SK-N-MC (cell line): ENCODE data around the gene VPS11.

ENCODE experiments used
- DNase-seq: peaks from one replicate; pipeline ENCODE4 v3.0.0-alpha.2; 2011; ENCODE audit warnings: low read depth, low spot score
- H3K27ac ChIP-seq: fragments of 200-600 bp; sonication (generic); 2 replicates; pipeline ENCODE4 v1.5.1; 2016; ENCODE audit warnings: mixed run types
- H3K36me3 ChIP-seq: fragments of 200-600 bp; sonication (generic); 2 replicates; pipeline ENCODE4 v1.6.1; 2017; ENCODE audit warnings: antibody characterized with exemption, low read length, mixed read lengths; ENCODE audit not compliant: insufficient read depth
- H3K4me3 ChIP-seq: fragments of 200-600 bp; sonication (generic); 2 replicates; pipeline ENCODE4 v1.5.1; 2016
- H3K9ac ChIP-seq: fragments of 200-600 bp; sonication (generic); 2 replicates; pipeline ENCODE4 v1.8.0; 2017; ENCODE audit warnings: mixed run types, mixed read lengths; ENCODE audit not compliant: insufficient read length
- H3K9me3 ChIP-seq: fragments of 200-600 bp; sonication (generic); 2 replicates; pipeline ENCODE4 v1.6.1; 2017; ENCODE audit warnings: low read depth, mild to moderate bottlenecking, antibody characterized with exemption, low read length, moderate library complexity, mixed read lengths
- EZH2 ChIP-seq: fragments of 200-600 bp; sonication (generic); IDR thresholded peaks from one replicate; pipeline ENCODE4 v1.6.1; 2017; ENCODE audit warnings: antibody characterized with exemption
- FOXP2 ChIP-seq: optimal IDR thresholded peaks from 2 replicates; pipeline ENCODE3; 2011; ENCODE audit warnings: mild to moderate bottlenecking, moderate library complexity; ENCODE audit not compliant: insufficient read depth; ENCODE audit errors: extremely low read length, control extremely low read depth
- POLR2AphosphoS5 ChIP-seq: IDR thresholded peaks from 2 replicates; pipeline ENCODE4 v1.6.1; 2012; ENCODE audit warnings: mild to moderate bottlenecking, low read depth, low read length, borderline replicate concordance

VPS11 gene

DNA sequence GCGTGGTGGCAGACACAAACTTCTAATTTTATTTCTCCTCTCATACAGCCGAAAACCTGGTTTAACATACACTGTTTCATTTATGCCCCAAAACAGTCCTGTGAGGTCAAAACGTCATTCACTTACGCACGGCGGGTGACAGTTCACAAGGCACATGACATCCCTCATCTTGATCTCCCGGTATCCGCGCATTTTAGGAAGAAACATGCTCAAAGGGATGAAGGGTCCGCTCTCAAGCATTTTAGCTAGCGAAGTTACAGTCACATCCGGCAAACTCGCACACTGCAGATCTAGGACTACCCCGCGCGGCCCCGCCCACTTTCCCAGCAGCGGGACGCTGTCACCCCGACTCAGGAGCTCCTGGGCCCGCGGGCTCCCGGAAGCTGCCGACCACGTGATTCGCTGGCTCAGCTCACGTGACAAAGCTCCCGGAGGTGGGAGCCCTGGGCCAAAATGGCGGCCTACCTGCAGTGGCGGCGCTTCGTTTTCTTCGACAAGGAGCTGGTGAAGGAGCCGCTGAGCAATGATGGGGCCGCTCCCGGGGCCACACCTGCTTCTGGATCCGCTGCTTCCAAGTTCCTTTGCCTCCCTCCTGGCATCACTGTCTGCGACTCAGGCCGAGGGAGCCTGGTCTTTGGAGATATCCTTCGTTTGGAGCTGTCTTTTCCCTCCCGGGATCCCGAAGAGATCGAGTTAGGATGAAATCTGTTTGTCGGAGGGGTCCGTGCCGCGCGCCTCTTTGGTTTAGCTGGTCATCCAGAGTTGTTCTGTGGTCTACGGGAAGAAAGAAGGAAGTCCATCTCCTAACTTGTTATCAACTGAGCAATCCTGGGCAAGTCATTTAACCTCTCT is at the start of gene VPS11:
Gene VPS11 (plus strand): TSS at position 448 of the 852 bp plus-strand sequence. CDS start 6 bp downstream, at position 454.
- peak; percentile 50 for DNase-seq
- peak within 1 kb of the TSS; percentile 96 for H3K4me3 ChIP-seq
- H3K9me3 ChIP-seq, result no peaks in the 10 kb centered on the region
- peaks cover 17% of the 10 kb centered on the region; the same call in 1 of the 2 replicates for H3K36me3 ChIP-seq
- H3K27ac ChIP-seq, result peak within 1 kb of the TSS; percentile 59; the same call in 1 of the 2 replicates
- TF ChIP-seq EZH2 (no peak), FOXP2 (peak; percentile 32), POLR2AphosphoS5 (peak; percentile 77)
- H3K9ac ChIP-seq, result peak within 1 kb of the TSS; percentile 95

DNA sequence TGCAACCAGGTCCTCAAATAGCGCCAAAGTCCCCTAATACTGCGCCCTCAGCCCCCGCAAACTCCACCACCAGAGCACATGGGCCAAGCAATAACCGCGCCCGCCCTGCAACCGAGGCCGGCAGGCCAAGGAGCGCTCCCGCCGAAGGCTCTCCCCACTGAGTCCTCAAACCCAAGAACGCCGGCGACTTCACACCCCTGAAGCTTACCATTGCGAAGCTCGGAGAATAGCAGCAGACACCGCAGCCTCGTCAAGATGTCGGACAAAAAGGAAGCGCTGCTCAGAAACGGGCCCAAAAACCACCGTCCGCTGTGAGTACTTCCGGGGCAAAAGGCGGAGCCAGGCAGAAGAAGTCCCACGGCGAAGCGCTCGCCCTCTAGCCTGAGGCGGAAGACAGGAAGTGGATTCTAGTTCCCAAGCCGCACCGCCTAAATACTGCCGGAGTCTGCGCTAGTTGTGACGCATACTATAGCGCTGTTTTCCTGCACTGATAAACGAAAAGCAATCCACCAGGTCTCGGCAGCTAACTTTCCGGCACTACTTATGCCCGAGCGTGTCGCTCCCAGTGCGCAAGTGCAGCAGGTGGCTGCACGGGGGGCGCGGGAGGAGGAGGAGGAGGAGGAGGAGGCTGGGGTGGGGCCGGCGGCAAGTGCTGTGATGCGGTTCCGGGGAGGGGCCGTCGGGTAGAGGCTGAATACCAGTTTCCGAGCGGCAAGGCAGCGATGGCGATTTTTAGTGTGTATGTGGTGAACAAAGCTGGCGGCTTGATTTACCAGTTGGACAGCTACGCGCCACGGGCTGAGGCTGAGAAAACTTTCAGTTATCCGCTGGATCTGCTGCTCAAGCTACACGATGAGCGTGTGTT is 49.3 kb upstream of the VPS11 start, which contains the start of the genes RPS25 and TRAPPC4:
Gene RPS25 (minus strand): TSS at position 270 of the 865 bp plus-strand sequence. CDS start 59 bp downstream, at position 211.
Gene TRAPPC4 (plus strand): TSS at position 693 of the 865 bp plus-strand sequence. CDS start 30 bp downstream, at position 723.
- peak within 1 kb of the TSS; percentile 100 for H3K4me3 ChIP-seq
- peak within 1 kb of the TSS; percentile 100 for H3K9ac ChIP-seq
- peak within 1 kb of the TSS; percentile 93 for H3K27ac ChIP-seq
- TF ChIP-seq EZH2, result no peak
- TF ChIP-seq FOXP2, result peak; percentile 85
- TF ChIP-seq POLR2AphosphoS5, result peak; percentile 86
- DNase-seq, result peak; percentile 86
- peaks cover 66% of the 10 kb centered on the region for H3K36me3 ChIP-seq
- no peaks in the 10 kb centered on the region for H3K9me3 ChIP-seq

DNA sequence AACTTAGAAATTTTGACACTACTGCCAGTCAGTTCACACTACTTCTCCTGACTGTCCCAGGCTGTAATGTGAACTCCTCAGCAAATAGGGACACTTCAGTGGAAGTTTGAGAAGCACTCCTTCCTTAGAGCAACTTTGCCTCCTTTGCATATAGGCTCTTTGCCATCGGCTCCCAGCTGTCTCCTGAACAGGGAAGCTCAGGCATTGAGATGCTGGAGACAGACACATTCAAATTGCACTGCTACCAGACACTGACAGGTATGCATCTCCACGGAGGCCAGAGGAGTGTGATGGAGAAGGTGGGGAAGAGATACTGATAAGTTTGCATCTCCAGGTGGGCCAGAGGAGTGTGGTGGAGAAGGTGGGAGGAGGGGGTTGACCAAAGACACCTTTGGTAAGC is 47.6 kb upstream of the VPS11 start:
- H3K9me3 ChIP-seq, result no peaks in the 10 kb centered on the region
- H3K36me3 ChIP-seq, result peaks cover 67% of the 10 kb centered on the region
- H3K9ac ChIP-seq, result peak overlapping the region; percentile 100
- no peak for TF ChIP-seq EZH2
- no peak for TF ChIP-seq FOXP2
- TF ChIP-seq POLR2AphosphoS5, result no peak
- H3K4me3 ChIP-seq, result peak overlapping the region; percentile 100
- H3K27ac ChIP-seq, result no peak overlapping the region
- no peak for DNase-seq

DNA sequence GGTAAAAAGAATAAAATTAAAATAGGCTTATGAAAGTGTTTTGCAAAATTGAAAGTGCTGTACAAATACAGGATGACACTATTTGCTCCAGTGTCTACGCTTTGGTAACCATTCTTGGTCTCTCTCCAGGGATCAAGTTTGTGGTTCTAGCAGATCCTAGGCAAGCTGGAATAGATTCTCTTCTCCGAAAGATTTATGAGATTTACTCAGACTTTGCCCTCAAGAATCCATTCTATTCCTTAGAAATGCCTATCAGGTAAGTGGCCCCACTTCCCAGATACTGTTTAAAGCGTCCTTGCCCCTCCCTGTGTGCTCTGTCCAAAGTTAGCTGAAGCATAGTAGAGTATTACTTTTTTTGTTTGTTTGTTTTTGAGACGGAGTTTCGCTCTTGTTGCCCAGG is 46.0 kb upstream of the VPS11 start:
- Histone ChIP-seq H3K9ac (no peak overlapping the region), H3K27ac (no peak overlapping the region), H3K4me3 (no peak overlapping the region), H3K36me3 (peaks cover 60% of the 10 kb centered on the region), H3K9me3 (no peaks in the 10 kb centered on the region)
- TF ChIP-seq POLR2AphosphoS5 (no peak), EZH2 (no peak), FOXP2 (no peak)
- DNase-seq, result no peak

DNA sequence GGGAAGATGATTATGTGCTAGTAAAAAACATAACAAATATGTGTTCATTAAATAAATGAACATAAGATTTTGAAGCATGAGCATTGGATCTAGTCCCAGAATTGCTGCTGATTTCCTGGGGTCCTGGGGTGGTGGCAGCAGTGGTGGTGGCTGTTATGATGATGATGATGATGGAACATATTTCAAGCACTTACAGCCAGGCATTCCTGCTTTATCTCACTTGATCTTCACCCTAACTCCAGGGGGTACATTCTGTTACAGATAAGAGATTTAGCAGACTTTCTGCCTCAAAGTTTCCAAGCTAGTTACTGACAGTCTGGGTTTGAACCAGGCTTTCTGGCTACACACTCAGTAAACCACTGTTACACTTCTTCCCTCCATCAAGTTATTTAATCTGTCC is 43.9 kb upstream of the VPS11 start:
- Histone ChIP-seq H3K36me3 (peaks cover 48% of the 10 kb centered on the region), H3K4me3 (no peak overlapping the region), H3K9me3 (no peaks in the 10 kb centered on the region), H3K9ac (no peak overlapping the region), H3K27ac (peak overlapping the region; percentile 53)
- no peak for DNase-seq
- no peak for TF ChIP-seq EZH2
- no peak for TF ChIP-seq POLR2AphosphoS5
- TF ChIP-seq FOXP2, result no peak

DNA sequence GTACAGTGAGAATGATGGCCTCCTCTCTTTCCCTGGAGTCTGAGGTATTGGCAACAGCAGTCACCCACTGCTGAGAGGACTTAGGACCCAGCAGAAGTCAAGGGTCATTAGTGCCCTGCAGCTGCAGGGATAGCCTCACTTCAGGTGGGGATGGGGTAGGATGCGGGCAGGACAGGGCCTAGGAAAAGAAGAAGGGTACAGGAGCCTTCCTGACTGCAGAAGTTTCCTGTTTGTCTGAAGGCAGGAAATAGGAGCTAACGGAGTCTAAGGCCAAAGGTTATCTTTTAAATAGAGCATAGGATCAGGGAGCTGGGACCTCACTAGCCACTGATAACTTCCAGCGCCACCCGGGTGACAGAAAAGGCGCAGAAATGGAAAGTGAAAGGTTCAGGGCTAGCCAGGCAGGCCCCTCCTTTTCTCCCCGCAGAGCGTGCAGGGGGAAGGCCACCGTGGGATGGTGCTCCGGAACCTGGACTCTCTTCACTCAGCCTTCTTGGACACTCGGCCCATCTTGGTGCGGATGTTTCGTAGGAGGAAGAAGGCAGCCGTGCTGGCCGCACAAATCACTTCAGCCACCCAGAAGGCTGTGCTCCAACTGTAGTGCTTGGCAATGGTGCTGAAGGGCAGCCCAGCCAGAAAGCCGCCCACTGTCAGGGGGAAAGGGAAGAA is 43.1 kb upstream of the VPS11 start:
- H3K36me3 ChIP-seq, result peaks cover 50% of the 10 kb centered on the region
- H3K9me3 ChIP-seq, result no peaks in the 10 kb centered on the region
- H3K27ac ChIP-seq, result peak overlapping the region; percentile 53
- DNase-seq, result no peak
- H3K4me3 ChIP-seq, result no peak overlapping the region
- H3K9ac ChIP-seq, result no peak overlapping the region
- no peak for TF ChIP-seq FOXP2
- TF ChIP-seq POLR2AphosphoS5, result no peak
- TF ChIP-seq EZH2, result no peak

DNA sequence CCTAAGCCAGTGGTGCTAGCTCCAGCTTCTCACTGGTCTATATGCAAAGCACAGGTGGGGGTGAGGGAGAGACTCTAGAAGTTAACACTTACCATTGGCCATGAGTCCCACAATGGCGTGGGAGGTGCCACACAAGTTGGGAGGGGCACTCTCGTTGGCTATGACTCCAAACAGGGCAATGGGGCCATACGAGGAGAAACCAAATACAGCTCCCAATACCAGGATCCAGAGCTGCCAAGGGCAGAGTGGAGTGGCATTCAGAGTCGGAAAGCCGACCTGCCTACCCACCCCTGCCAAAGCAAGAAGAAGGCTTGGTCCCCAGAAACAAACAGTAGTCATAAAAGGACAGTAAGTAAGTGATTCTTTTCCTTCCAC is 42.5 kb upstream of the VPS11 start:
- Histone ChIP-seq H3K4me3 (no peak overlapping the region), H3K9me3 (no peaks in the 10 kb centered on the region), H3K36me3 (peaks cover 50% of the 10 kb centered on the region), H3K9ac (no peak overlapping the region), H3K27ac (no peak overlapping the region)
- no peak for DNase-seq
- TF ChIP-seq FOXP2 (no peak), POLR2AphosphoS5 (no peak), EZH2 (no peak)

DNA sequence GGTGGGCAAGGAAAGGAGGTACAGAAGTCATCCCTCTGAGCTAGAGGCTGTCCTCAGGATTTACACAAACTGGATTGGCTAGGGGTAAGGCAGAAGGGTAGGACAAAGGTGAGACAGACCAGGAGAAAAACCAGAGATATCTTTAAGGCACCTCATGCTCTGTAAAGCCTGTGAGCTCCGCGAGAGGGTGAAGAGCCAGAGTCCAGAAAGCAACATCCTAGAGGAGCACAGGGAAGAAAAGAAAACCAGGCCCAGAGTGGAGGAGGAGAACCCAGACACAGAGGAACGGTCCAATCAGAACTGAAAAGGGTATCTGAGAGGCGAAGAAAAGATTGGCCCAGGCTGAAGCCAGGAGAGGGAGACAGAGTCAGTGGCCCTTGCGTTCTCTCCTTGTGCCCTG is 42.1 kb upstream of the VPS11 start:
- H3K9ac ChIP-seq, result no peak overlapping the region
- no peak for TF ChIP-seq POLR2AphosphoS5
- no peak for TF ChIP-seq FOXP2
- no peak for TF ChIP-seq EZH2
- DNase-seq, result no peak
- H3K36me3 ChIP-seq, result peaks cover 50% of the 10 kb centered on the region
- H3K4me3 ChIP-seq, result no peak overlapping the region
- no peaks in the 10 kb centered on the region for H3K9me3 ChIP-seq
- no peak overlapping the region; the same call in 1 of the 2 replicates for H3K27ac ChIP-seq
